Spleen (tissue), 7 donors: ENCODE data around the gene SMARCAL1.

Source experiments
- POLR2A ChIP-seq, 3 donors: fragments of 450-650 bp; IDR thresholded peaks; one replicate each; pipeline ENCODE4 v1.5.1; 2017; ENCODE audit warnings: antibody characterized with exemption in 3 of 3, mild to moderate bottlenecking in 1 of 3
- POLR2AphosphoS5 ChIP-seq, 3 donors: sonication (generic); formaldehyde crosslinking; IDR thresholded peaks; one replicate each; pipeline ENCODE4 v1.5.1; 2017; ENCODE audit warnings: antibody characterized with exemption in 3 of 3
- TF ChIP-seq, protein P1 (sequence below), 11 experiments: fragments of 200-600 bp in 7 of 11; fragments of 450-650 bp in 4 of 11; sonication (generic) in 4 of 11; IDR thresholded peaks in 8 of 11; conservative IDR thresholded peaks in 3 of 11; 1 replicate in 7 of 11; 2 replicates in 4 of 11; pipeline versions ENCODE4 v1.4.0 to v1.8.0; 2016 to 2021; ENCODE audit warnings: antibody characterized with exemption in 11 of 11, inconsistent platforms in 4 of 11, mild to moderate bottlenecking in 1 of 11
- donor health status: DM: no; HTN: no; CAD: no; lungs with moderate emphysema.
- donor health status: DM: no; HTN: no; CAD: no.
- donor health status: DM: no; HTN: no; CAD: no.

- TF ChIP-seq POLR2AphosphoS5 (IDR thresholded peaks at IDR 0.05) (no peak), POLR2A (IDR thresholded peaks at IDR 0.05) (no peak)
- TF ChIP-seq, protein P1, sequence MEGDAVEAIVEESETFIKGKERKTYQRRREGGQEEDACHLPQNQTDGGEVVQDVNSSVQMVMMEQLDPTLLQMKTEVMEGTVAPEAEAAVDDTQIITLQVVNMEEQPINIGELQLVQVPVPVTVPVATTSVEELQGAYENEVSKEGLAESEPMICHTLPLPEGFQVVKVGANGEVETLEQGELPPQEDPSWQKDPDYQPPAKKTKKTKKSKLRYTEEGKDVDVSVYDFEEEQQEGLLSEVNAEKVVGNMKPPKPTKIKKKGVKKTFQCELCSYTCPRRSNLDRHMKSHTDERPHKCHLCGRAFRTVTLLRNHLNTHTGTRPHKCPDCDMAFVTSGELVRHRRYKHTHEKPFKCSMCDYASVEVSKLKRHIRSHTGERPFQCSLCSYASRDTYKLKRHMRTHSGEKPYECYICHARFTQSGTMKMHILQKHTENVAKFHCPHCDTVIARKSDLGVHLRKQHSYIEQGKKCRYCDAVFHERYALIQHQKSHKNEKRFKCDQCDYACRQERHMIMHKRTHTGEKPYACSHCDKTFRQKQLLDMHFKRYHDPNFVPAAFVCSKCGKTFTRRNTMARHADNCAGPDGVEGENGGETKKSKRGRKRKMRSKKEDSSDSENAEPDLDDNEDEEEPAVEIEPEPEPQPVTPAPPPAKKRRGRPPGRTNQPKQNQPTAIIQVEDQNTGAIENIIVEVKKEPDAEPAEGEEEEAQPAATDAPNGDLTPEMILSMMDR (IDR thresholded peaks at IDR 0.05 in 8 of 11, conservative IDR thresholded peaks at IDR 0.05 in 3 of 11): no peak
These were observed 50.9 kb downstream of the SMARCAL1 start for GRCh38 chr2:216463148-216463547.
